ENCODE results near the gene KCNH8. TPM values are rescaled to one million over a fixed set of nuclear protein-coding genes. Genes with fewer than 3 reads are reported as not detected.

KCNH8 gene
- total RNA-seq, 1 experiment from 2014 or later: not detected

- POLR2A ChIA-PET: no interaction called here
Measured at GRCh38 chr3:19526071-19526470, 377.8 kb downstream of the KCNH8 start.

GRCh38 chr3:19527746-19528145 is 379.4 kb downstream of the KCNH8 start:
- Histone ChIP-seq H3K27ac (ENCODE audit: low read length) (no peak overlapping the region), H3K36me3 (ENCODE audit: control insufficient read depth, insufficient read depth, low read length) (no peaks in the 10 kb centered on the region), H3K4me1 (ENCODE audit: control insufficient read depth, insufficient read depth, low read length) (no peaks in the 10 kb centered on the region), H3K4me3 (ENCODE audit: low read depth in 2 of 2, low read length in 2 of 2) (no peak overlapping the region), H3K9me3 (ENCODE audit: control insufficient read depth, insufficient read depth, low read depth, low read length) (no peaks in the 10 kb centered on the region), H3K27me3 (ENCODE audit: control insufficient read depth, insufficient read depth, low read length) (no peaks in the 10 kb centered on the region)
- TF ChIP-seq POLR2AphosphoS5 (IDR thresholded peaks at IDR 0.05; ENCODE audit: low read depth, low read length) (no peak), REST (IDR thresholded peaks at IDR 0.05; ENCODE audit: insufficient read depth in 1 of 2, low read depth in 2 of 2, low read length in 1 of 2) (no peak), CTCF (IDR thresholded peaks at IDR 0.05) (no peak)
- DNase-seq (ENCODE audit: low read depth, low spot score): no peak
- POLR2A ChIA-PET: no interaction called here
- no peak for ATAC-seq
- intact Hi-C loops (cut with micrococcal nuclease; ENCODE audit: unreplicated experiment): no loop called here
- CTCF ChIA-PET: no interaction called here
- in situ Hi-C loops (cut with HindIII; ENCODE audit: low pct_unique_long_range_greater_than_20kb, low sequenced_read_pairs): no loop called here
- BruUV-seq (replicated peaks): no TSS peak

More at GRCh38 chr3:19526071-19526470, 377.8 kb downstream of the KCNH8 start:
- Histone ChIP-seq H3K4me3 (ENCODE audit: low read depth in 2 of 2, low read length in 2 of 2) (no peak overlapping the region), H3K27me3 (ENCODE audit: control insufficient read depth, insufficient read depth, low read length) (no peaks in the 10 kb centered on the region), H3K4me1 (ENCODE audit: control insufficient read depth, insufficient read depth, low read length) (no peaks in the 10 kb centered on the region), H3K9me3 (ENCODE audit: control insufficient read depth, insufficient read depth, low read depth, low read length) (no peaks in the 10 kb centered on the region), H3K27ac (ENCODE audit: low read length) (no peak overlapping the region), H3K36me3 (ENCODE audit: control insufficient read depth, insufficient read depth, low read length) (no peaks in the 10 kb centered on the region)
- TF ChIP-seq SIN3A (IDR thresholded peaks at IDR 0.05; ENCODE audit: borderline replicate concordance, insufficient read depth, low read depth, low read length) (no peak), TCF7L2 (IDR thresholded peaks at IDR 0.05; ENCODE audit: low read depth, low read length) (no peak), POLR2AphosphoS5 (IDR thresholded peaks at IDR 0.05; ENCODE audit: low read depth, low read length) (no peak), REST (IDR thresholded peaks at IDR 0.05; ENCODE audit: insufficient read depth in 1 of 2, low read depth in 2 of 2, low read length in 1 of 2) (no peak), CTCF (IDR thresholded peaks at IDR 0.05) (no peak)
- no peak for ATAC-seq
- no peak for DNase-seq (ENCODE audit: low read depth, low spot score)
- BruUV-seq (replicated peaks): no TSS peak
- intact Hi-C loops (cut with micrococcal nuclease; ENCODE audit: unreplicated experiment) (no loop called here), in situ Hi-C loops (cut with HindIII; ENCODE audit: low pct_unique_long_range_greater_than_20kb, low sequenced_read_pairs) (no loop called here)
- CTCF ChIA-PET: no interaction called here

All from Panc1 (cell line).